HG03139 (cell line): Measurements from ENCODE around the gene GPR37.

Experiments used
- ATAC-seq: cut with Tn5 transposase; IDR thresholded peaks from one replicate; pipeline ENCODE4 v1.9.1; 2021; ENCODE audit not compliant: unreplicated experiment

GPR37 gene, protein sequence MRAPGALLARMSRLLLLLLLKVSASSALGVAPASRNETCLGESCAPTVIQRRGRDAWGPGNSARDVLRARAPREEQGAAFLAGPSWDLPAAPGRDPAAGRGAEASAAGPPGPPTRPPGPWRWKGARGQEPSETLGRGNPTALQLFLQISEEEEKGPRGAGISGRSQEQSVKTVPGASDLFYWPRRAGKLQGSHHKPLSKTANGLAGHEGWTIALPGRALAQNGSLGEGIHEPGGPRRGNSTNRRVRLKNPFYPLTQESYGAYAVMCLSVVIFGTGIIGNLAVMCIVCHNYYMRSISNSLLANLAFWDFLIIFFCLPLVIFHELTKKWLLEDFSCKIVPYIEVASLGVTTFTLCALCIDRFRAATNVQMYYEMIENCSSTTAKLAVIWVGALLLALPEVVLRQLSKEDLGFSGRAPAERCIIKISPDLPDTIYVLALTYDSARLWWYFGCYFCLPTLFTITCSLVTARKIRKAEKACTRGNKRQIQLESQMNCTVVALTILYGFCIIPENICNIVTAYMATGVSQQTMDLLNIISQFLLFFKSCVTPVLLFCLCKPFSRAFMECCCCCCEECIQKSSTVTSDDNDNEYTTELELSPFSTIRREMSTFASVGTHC

DNA sequence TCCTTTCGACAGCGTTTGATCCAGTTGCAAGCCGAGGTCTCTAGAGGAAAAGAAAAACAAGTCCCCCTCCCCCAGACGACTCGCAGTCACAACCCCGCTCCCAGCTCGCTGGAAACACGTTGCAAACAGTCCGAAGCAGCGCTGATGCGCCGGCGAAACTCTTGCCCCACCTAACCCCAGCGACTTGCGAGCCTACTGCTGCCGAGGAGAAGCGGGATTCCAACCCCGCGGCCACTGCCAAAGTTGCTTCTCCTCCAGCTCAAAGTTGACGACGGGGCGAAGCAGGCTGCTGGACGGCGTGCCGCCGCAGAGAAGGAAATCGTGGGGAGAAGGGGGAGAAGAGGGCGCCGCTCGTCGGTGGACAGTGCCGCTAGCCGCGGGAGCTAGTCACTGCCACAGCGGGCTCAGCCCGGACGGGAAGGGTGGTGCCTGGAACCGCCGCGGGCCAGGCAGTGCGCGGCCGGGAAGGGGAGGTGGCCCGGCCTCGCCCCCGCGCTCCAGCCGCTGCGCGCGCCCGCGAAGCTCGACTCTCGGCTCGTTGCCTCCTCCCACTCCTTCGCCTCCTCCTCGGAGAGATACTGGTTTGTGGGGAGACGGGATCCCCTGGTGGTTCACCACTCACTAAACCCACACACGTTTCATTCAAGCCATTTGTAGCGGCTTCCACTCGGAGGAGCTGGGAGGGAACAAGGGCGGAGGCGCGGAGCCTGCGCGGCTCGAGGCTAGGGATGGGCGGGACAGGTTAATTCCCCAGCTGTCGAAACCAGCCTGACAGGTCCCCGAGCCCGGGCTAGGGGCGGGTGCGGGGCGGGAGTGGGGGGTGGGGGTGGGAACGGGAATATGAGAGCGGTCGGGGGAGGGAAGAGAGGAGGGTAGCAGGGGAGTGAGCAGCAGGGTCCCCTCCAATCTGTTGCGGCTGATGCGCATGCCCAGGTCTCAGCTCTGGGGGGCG lies at the start of gene GPR37:
Gene GPR37 (minus strand): TSS at position 392 of the 952 bp plus-strand sequence. CDS start 816 bp downstream, outside the sequence.
- peak; percentile 59 for ATAC-seq

DNA sequence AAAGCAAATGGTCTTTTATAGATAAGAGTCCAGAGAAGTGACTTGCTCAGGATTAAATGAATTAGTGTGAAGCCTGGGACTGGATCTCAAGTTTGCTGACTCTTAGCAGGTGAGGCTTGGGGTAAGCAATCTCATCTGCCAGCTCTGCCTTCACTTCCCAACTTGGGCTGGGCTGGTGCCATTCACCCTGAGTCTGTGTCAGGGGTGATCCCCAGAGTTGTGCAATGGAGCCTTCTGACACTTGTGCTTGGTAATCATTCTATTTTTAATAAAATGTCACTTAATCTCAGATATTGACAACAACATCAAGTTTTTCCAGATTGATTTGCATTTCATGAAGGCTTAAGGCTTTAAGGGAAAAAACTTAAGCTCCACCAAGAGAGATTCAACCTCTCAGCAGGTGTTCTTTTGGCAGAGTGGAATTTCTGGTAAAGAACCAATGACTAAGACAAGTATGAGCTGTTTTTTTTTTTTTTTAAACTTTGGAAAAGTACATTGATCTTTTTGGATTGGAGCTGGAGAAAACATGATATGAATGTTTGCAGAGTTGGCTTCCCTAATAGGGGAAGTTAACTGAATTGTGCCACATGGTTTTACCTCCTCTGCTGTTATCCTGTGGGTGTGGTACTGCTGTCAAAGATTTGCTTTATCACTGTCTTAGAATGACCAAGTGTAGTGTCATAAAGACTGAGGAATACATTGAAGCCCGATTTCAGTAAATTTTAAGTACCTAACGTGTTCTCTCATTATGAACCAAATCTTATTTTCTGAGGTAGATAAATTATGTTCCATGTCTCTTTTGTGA lies 48.6 kb upstream of the GPR37 start:
- ATAC-seq: no peak

DNA sequence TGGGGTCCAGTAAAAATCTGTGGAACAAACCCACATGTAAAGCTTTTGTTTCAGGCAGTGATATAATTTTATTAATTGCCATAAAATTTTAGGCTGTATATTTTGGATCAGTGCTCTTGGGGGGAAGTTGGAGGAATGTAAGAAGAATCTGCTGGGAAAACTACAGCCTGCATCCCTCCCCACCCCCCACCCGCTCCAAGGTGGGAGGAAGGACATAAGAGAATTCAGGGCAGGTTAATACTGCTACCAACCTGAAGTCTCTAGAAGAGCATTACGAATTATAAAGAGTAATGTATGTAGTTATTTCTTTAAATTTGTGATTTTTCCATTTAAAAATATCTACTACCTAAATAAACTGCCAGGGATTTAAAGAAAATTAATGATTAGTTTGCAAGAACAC lies 47.2 kb upstream of the GPR37 start:
- ATAC-seq: no peak

DNA sequence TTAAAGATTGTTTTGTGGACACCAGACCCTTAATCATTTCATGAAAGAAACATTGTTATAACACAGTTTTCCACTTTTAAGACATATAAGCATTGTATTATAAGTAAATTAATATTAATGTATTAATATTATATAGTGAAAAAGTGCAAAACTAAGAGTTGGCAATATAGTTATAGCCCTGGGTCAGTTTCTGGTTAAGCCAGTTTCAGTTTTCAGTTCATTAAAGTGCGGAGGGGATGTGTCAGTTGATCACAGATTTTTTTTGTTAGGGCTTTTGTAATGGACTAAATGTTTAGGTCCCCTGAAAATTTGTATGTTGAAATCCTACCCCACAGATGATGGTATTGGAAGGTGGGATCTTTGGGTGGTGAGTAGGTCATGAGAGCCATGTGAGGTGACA lies 45.7 kb upstream of the GPR37 start:
- no peak for ATAC-seq

DNA sequence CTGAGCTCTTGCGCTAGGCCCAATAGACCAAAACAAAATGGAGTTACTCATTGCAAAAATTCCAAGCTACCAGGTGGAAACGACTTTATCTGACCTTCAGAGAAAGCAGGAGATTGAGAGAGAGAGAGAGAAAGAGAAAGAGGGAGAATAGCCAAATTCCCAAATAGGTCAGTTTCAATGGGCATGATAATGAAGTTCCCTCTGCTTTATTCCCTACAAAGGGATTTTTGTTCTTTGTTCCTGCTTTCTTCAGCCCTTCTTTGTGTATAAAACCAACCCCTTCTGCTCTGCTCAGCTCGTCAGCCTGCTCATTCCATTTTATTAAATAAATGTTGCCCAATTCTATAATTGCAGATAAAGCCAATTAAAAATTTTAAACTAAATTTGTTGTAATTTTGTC lies 45.0 kb upstream of the GPR37 start:
- ATAC-seq: no peak

DNA sequence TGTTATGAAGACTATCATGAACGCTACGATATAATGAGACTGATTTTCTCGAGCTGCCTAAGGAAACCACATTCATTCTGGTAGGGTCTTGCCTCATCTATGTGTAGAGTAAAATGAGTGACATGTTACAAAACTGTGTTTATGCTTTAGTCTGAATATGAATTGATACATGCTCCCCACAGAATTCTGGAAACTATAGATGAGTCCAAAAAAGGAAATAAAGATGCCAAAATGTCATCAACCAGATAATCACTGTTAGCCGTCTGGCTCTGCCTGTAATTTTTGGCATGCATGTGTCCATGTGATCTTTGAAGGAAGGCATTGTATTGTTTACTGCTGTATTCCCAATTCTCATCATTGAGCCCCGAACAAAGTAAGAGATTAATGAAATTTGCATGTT lies 42.6 kb upstream of the GPR37 start:
- no peak for ATAC-seq

DNA sequence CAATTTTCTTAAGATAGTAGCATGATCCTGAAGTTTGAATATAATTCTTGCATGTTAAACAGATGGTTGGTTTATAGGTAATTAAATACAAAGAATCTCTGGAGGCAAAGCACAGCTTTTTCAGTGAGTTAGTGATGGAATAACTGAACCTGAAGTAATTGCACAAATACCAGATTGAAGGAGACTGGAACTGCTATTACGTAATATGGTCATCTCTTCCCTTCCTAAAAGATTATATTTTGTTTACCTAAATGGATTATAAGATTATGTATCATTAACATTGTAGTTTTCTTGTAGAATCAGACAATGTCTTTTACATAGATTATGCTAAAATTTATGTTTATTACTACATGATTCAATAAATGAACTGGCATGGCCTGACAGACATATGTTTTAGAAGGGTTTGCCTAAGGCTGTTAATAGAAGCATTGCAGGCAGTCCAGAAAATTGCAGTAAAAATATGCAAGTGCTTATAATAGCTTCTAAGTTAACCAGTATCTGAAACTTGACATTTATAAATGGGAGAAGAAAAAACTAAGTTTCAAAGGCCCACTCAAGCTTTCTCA lies 35.8 kb upstream of the GPR37 start:
- ATAC-seq: no peak

DNA sequence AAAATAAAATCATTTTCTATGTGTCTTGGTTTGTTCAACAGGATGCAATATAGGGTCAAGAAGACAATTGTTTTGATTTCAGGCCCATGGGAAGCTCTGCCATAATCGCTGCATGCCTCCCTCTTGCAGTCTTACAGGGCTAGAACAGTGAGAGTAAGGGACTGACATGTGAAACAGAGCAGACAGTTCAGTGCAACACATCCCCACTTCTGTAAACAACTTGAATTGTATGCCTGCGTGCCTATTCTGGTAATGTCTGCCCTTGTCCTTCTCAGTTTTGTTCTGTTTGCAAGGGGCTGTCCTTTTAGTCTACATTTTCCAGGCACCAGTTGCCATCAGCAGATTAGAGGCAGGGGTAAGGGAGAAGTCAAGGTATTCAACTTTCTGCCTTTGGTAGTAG lies 34.8 kb upstream of the GPR37 start:
- ATAC-seq: no peak

DNA sequence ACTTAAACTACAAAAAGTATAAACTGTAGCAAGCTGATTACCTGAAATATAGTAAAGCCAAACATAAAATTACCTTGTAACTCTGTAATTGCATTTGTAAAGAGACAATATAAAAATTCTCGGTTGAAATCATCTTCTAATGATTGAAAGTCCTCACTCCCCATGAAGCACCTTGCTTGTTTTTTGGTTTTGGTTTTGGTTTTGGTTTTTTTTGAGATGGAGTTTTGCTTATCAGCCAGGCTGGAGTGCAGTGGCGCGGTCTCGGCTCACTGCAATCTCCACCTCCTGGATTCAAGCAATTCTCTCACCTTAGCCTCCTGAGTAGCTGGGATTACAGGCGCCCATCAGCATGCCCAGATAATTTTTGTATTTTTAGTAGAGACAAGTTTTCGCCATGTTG lies 33.9 kb upstream of the GPR37 start:
- ATAC-seq: no peak

DNA sequence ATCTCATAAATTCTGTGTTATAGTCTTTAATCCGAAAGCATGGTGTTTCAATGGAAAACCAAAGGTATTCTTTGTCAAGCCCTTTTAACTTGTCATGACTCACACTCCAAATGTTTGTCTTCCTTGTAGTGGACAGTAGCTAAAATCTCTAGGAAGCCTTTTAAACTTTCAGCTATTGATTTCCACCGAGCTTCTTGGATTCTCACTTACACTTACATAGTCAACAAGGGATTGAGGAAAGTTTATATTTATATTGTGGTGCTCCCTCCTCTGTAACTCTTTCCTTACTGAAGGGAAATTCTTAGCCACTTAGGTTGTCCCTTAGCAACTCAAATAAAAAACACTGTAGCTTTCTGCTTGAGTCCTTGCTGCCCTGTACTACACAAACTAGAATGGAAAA lies 31.2 kb upstream of the GPR37 start:
- no peak for ATAC-seq

DNA sequence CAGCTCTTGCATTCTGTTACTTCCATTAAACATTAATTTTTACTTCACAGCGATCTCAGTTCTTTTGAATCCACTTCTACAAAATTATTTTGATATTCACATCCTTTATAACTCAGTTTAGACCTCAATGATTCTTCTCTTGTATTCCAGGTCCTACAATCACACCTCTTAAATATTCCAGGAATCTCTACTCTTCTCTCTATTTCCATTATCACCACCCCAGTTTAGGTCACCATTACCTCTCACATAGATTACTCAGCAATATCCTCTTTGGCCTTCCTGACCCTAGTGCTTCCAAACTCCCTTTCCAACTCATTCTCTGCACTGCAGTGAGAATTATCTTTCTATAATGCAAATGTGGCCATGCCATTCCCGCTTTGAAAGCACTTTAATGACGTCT lies 27.1 kb upstream of the GPR37 start:
- ATAC-seq: no peak

DNA sequence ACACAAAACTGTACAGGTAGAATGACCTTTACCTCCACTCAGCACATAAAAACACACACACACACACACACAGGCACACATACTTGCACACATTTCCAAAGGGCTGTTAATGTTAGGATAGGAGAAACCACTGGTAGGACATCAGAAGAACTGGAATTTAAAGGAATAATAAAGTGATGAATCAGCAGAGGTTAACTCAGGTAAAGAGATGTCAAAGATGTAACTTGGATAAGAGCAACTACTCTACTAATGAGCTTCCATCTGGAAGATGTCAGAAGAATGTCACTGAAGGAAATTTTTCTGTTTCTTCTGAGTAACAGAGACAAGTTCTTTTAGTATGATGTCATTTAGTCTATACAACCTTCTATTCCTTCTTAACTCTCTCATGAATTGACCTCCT lies 26.4 kb upstream of the GPR37 start:
- no peak for ATAC-seq

DNA sequence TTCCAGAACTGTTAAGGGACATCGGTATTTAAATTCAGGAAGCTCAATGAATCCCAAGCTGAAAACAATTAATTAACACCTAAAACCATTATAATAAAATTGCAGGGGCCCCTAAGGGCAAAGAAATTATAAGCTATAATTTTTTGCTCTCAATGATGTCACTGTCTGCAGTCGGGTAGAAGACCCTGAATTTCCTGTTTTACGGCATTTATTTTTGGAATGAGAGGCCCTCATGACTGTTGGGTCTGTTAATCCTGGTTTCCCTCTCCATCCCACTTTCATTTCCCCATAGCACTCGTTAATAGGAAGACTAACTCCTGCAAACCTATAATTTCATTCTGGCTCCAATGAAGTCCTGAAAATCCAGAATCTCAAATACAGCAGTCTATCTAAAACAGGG lies 25.8 kb upstream of the GPR37 start:
- ATAC-seq: no peak

DNA sequence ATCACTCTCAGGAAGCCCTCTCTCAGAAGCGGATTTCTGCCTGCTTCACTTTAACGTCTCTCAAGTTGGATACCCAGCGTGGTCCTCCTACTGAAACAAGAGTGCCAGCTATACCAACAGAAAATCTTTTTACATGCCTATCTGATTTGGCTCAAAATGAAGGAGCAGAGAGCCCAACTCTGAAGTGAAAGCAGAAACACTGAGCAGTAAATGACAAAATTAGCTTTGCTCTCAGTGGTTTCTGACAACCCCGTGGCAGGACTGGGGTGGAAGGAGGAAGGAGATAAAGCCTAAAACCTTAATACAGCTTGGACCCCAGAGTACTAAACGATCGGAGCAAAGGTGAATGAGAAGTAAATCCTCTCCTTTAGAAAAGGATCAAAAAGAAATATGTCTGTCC lies 25.1 kb upstream of the GPR37 start:
- ATAC-seq: no peak

DNA sequence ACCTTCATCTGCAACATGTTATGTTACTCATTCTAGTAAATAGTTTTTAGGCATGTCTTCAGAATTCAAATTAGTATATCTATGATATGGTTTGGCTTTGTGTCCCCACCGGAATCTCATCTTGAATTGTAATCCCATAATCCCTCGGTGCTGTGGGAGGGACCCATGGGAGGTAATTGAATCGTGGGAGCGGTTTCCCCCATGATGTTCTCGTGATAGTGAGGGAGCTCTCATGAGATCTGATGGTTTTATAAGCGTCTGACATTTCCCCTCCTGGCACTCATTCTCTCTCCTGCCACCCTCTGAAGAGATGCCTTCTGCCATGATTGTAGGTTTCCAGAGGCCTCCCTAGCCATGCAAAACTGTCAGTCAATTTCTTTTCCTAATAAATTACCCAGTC lies 20.4 kb upstream of the GPR37 start:
- ATAC-seq: no peak

DNA sequence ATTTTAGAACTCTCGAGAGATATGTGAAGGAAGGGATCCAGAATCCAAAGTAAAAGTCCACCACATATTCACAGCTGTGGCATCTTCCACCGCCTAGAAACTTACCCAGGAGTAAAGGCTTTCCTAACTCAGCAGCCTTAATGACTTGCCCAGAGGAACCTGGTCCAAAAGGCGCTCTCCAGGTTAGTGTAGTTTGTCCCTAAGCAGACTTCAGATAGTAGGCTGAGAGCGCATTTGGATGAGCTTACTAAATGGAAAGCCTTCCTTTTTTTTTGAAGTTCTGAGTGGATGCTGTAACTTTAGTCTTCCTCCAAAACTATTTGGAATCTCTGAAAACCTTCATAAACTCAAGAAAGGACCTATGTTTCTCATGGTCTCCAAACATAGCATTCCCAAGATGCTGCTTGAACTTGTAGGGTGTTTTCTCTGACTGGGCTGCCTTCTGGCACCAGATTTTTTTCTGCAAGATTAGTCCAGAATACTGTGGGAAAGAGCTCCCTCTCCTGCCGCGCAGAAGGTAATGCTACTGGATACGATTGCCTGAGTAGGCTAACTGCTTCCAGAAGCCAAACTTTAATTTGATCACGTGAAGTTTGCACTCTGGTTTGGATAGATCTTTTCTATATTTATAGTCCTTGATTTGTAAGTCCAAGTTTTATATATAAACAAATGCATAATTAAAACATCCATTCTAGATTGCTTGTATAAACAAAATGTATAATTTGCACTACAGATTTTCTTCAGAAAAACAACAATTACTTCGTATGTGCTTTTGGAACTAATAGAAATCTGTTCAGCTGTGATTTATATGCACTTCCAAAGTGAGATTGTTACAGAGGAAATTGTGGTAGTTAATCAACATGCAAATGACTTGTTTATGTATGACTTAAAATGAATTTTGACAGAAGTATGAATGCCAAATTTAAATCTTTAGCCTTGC lies 19.6 kb upstream of the GPR37 start:
- peak; percentile 89 for ATAC-seq

DNA sequence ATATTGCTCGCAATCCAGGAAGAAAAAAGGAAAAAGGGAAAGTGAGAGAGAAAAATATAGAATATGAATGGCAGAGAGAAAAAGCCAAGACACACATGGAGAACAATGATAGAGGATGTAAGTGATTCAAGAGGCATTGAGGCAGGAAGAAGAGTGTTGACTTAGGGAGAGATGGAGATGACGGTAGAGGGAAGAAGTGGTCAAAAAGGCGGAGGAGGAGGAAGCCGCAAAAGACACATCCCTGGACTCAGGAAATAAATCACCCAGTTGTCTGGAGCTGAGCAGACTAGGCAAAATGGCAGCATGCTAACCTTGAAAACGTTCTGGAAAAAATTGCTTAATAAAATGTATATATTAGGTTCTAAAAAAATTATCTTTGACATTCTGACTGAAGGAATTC lies 17.7 kb upstream of the GPR37 start:
- ATAC-seq: no peak

DNA sequence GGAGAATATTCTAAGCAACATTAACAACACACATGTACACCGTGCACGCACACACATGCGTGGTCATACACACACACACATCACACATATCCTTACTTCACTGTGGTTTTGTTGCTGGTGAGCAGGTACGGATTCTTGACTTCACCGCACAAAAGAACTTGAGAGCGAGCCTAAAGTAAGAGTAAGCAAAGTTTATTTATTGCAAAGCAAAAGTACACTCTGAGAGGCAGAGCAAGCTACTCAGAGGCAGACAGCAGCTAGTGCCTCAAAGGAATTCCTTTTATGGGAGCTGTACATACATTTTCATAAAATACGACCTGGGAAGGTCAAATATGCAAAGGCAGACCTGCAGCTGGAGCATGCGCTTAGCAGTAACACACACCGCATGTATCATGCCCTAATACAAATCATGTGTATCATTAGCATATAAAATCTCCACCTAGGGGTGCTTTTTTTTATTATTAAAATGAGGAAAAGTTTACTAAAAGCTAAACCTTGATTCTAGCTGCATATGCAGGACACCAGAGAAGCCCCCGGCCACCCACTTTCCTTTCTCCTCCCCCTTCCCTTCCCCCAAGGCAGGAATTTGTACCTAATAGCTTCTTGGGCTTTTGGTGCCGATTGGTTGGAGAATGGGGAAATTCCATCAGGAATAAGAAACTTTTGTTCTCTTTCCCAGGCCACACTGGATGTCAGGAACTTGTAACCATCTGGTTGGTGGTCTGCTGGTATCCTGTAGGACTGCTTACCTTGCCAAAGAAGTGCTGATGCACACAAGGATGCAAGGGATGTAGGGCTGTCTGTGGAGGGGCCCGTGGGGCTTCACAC lies 16.5 kb upstream of the GPR37 start:
- ATAC-seq: no peak

DNA sequence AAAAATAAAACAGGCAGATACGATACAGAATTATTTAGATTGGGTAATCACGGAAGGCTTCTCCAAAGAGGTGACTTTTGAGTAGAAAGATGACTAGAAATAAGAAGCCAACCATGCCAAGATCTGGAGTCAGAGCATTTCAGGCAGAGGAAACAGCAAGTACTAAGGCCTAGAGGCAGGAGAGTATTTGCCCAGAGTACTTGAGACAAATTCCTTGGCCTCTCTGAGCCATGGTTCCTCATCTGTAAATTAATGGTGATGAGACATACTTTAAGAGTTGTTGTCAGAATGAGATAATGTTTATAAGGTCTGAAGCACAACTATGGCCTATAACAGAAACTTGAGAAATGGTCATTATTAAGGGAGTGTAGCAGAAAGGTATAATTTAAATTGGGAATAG lies 15.8 kb upstream of the GPR37 start:
- no peak for ATAC-seq
